GM20000 (cell line): Measurements from ENCODE around the gene CENPO.

ENCODE experiments used
- DNase-seq: peaks from one replicate; pipeline ENCODE4 v3.0.0; 2012; ENCODE audit warnings: low spot score
- CTCF ChIP-seq: IDR thresholded peaks from 2 replicates; pipeline ENCODE4 v1.5.1; 2012; ENCODE audit warnings: mild to moderate bottlenecking, control low read depth; ENCODE audit errors: extremely low read depth, missing control alignments

The CENPO gene

DNA sequence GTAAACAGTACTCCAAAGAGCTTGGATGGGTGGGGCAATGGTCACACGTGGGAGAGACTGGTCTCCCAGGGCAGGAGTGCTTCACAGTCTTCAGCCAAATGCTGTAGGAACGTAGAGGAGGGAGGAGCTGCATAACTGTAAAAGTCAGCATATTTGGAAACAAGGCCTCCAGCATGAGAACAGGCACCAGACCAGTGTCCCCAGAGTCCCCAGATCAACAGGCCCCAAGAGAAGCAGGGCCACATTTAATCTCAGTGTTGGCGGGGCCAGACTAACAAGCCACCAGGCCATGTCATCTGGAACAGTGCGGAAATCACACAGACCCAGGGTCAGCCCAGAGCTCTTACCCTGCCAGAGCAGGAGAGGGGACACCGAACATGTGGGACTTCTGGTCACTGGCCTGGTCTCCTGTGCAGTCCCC, 63.6 kb downstream of the CENPO start:
- TF ChIP-seq CTCF = no peak
- no peak for DNase-seq

DNA sequence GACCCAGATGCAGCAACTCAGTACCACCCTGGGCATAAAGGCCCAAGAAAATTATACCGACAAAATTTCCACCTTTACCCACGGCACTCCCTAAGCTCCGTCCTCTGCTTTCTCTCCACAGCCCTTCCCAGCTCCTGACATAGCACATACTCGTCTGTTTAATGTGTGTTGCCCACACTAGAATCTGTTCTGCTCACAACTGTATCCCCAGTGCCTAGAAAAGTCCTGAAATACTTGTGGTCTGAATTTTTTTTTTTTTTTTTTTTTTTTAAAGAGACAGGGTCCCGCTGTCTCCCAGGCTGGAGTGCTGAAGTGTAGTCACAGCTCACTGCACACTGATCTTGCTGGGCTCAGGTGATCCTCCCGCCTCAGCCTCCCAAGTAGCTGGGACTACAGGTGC, 64.5 kb downstream of the CENPO start:
- no peak for DNase-seq
- no peak for TF ChIP-seq CTCF

DNA sequence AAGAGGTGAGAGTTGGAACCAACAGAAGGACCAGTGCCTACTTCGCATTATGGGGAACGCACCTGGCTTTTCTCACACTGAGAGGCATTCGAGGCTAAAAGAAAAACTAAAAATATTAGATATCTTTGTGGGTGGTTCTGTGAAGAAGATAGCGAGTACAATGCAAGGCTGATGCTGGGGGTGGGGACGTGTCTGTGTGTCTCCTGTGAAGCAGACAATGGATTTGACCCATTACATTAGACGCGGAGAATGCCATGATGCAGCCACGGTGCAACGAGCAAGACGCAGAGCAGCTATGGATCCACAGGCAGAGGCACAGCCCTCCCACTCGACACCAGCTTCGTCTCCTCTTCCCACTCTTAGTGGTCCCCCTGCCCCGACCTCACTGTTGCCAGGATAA, 65.8 kb downstream of the CENPO start:
- no peak for TF ChIP-seq CTCF
- no peak for DNase-seq

DNA sequence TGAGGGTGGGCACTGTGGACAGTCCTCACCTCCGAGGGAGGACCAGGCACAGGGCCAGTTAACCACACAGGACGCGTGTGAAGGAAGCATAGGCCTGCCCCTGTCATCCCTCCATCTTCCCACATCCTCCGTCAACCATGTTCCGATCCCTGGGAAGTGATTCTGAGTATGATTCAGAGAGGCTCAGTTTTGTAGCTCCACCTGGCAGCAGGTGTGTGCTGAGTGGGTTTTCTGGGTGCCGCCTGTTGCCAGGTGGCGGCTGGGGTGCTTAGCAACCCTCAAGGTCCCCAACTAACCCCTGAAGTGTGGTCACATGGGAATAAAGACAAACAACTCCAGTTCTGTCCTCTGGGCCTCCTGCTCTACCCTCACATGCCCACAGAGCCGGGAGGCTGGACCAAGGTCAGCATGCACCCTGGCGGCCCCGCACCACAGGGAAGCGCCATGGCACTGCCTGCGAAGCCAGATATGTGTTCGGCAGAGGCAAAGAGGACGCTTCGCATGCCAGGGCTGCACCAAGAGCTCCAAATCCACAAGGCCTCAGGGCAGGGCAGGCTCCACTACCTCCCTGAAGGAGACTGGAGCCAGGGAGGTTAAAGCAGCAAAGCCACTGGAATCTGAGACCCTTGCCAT, 66.9 kb downstream of the CENPO start:
- no peak for DNase-seq

GRCh38 chr2:24860631-24861030, 67.4 kb downstream of the CENPO start:
- DNase-seq = no peak
- TF ChIP-seq CTCF = no peak

More for the DNA sequence above, 66.9 kb downstream of the CENPO start:
- TF ChIP-seq CTCF = no peak

GRCh38 chr2:24861500-24861899, 68.3 kb downstream of the CENPO start:
- no peak for DNase-seq
- TF ChIP-seq CTCF = no peak

DNA sequence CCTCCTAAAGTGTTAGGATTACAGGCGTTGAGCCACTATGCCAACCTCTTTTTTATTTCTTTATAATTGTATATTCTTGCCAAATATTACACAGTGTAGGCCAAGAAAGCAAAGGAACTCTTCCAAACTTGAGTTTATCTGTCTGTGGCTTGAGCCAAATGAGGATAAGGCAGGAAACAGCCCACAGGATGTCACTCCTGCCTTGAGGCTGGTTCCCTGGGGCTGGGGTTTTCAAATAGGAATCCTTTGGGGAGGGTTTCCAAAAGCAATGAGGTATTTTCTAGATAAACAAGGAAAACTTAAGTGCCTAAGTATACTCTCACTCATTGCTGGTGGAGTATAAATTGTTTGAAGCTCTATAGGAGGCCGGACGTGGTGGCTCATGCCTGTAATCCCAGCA, 70.4 kb downstream of the CENPO start:
- no peak for TF ChIP-seq CTCF
- no peak for DNase-seq
